GM18505 (cell line): Measurements from ENCODE around the gene MMD.

Experiments
- ATAC-seq: cut with Tn5 transposase; IDR thresholded peaks from one replicate; pipeline ENCODE4 v1.9.1; 2021; ENCODE audit not compliant: unreplicated experiment
- POLR2A ChIP-seq: IDR thresholded peaks from 4 replicates; pipeline ENCODE4 v1.6.1; 2011; ENCODE audit warnings: borderline replicate concordance; ENCODE audit not compliant: insufficient read depth, insufficient read length; ENCODE audit errors: extremely low read depth

Gene MMD

GRCh38 chr17:55346658-55347057, 75.0 kb downstream of the MMD start:
- ATAC-seq, result no peak
- TF ChIP-seq POLR2A, result no peak

- no peak for TF ChIP-seq POLR2A
- ATAC-seq, result no peak
Measured at GRCh38 chr17:55345132-55345531, 76.5 kb downstream of the MMD start.

GRCh38 chr17:55344514-55344997, 77.1 kb downstream of the MMD start:
- no peak for TF ChIP-seq POLR2A
- no peak for ATAC-seq

- ATAC-seq, result no peak
- TF ChIP-seq POLR2A, result no peak
Measured at GRCh38 chr17:55343900-55344513, 77.6 kb downstream of the MMD start.

- no peak for ATAC-seq
- TF ChIP-seq POLR2A, result no peak
Measured at GRCh38 chr17:55342800-55343585, 78.6 kb downstream of the MMD start.
